Ishikawa (cell line): ENCODE data around the gene PIK3C2G.

Experiments used
- CREB1 ChIP-seq: IDR thresholded peaks from 2 replicates; pipeline ENCODE4 v1.6.1; 2012; ENCODE audit warnings: low read depth
- EGR1 ChIP-seq: IDR thresholded peaks from 2 replicates; pipeline ENCODE4 v1.6.1; 2012
- EP300 ChIP-seq: IDR thresholded peaks from 2 replicates; pipeline ENCODE4 v1.6.1; 2012; ENCODE audit warnings: borderline replicate concordance
- FOXM1 ChIP-seq: IDR thresholded peaks from 2 replicates; pipeline ENCODE4 v1.6.1; 2012; ENCODE audit warnings: low read depth, borderline replicate concordance
- NFIC ChIP-seq: IDR thresholded peaks from 2 replicates; pipeline ENCODE4 v1.6.1; 2012
- RAD21 ChIP-seq: IDR thresholded peaks from 2 replicates; pipeline ENCODE4 v1.6.1; 2012; ENCODE audit warnings: low read depth
- REST ChIP-seq: IDR thresholded peaks from 2 replicates; pipeline ENCODE4 v1.6.1; 2012; ENCODE audit warnings: low read depth, mild to moderate bottlenecking
- TAF1 ChIP-seq: IDR thresholded peaks from 2 replicates; pipeline ENCODE4 v1.6.1; 2012; ENCODE audit warnings: low read depth, mild to moderate bottlenecking
- TCF12 ChIP-seq: IDR thresholded peaks from 2 replicates; pipeline ENCODE4 v1.6.1; 2012; ENCODE audit warnings: low read depth
- TEAD4 ChIP-seq: IDR thresholded peaks from 2 replicates; pipeline ENCODE4 v1.6.1; 2012
- ZBTB7A ChIP-seq: IDR thresholded peaks from 2 replicates; pipeline ENCODE4 v1.6.1; 2012; ENCODE audit warnings: low read depth
- TF ChIP-seq, protein P1 (sequence below): IDR thresholded peaks from 2 replicates; pipeline ENCODE4 v1.6.1; 2012

GRCh38 chr12:18591473-18591872 lies 330.2 kb downstream of the PIK3C2G start:
- TF ChIP-seq, protein P1, sequence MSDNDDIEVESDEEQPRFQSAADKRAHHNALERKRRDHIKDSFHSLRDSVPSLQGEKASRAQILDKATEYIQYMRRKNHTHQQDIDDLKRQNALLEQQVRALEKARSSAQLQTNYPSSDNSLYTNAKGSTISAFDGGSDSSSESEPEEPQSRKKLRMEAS = no peak
- TF ChIP-seq REST (no peak), CREB1 (no peak), EGR1 (no peak), NFIC (no peak), TAF1 (no peak), RAD21 (no peak), EP300 (no peak), ZBTB7A (no peak), TCF12 (no peak), TEAD4 (no peak), FOXM1 (no peak)
